Measurements from ENCODE around the gene ATP9A. TPM values are rescaled to one million over a fixed set of nuclear protein-coding genes. Genes with fewer than 3 reads are reported as not detected.

Gene ATP9A
- total and polyA plus RNA-seq, 2 of the 8 experiments (the other 6 are each of a cell fraction or from before 2014, with no cell fraction given), result 5.0 to 6.4 TPM

GRCh38 chr20:51760905-51761546 is 7.2 kb downstream of the ATP9A start:
- Histone ChIP-seq H3K23ac (ENCODE audit: insufficient read length) (no peak overlapping the region), H3K4me2 (ENCODE audit: insufficient read depth in 1 of 2, low read depth in 2 of 2, low read length in 2 of 2) (no peak overlapping the region), H2AK5ac (ENCODE audit: low read depth, low read length) (no peak overlapping the region), H2BK20ac (ENCODE audit: low read length) (no peak overlapping the region), H3K4me3 (ENCODE audit: extremely low read depth in 1 of 4, insufficient read depth in 2 of 4, low read depth in 3 of 4, low read length in 4 of 4) (no peak overlapping the region), H3K4me1 (replicated peaks in 1 of 4; ENCODE audit: control insufficient read depth in 3 of 4, insufficient read depth in 4 of 4, low read length in 3 of 4) (0 out of 7 replicates have a peak, but pooled peaks cover 0 to 2% (median 0%) of the 10 kb centered on the region in 4 experiments), H3K18ac (ENCODE audit: extremely low read depth, low read length) (no peak overlapping the region), H2BK15ac (ENCODE audit: low read length) (no peak overlapping the region), H3K4ac (replicated peaks; ENCODE audit: insufficient read length, low read depth, low read length) (no peak overlapping the region), H3K79me2 (ENCODE audit: control insufficient read depth in 1 of 2, insufficient read depth in 2 of 2, low read length in 2 of 2) (no peaks in the 10 kb centered on the region), H4K5ac (ENCODE audit: insufficient read length, low read depth, low read length) (no peak overlapping the region), H3K9me3 (ENCODE audit: insufficient read depth in 2 of 2, low read depth in 1 of 2, low read length in 1 of 2) (no peaks in the 10 kb centered on the region; a peak in 1 of 4 replicates), H3K79me1 (ENCODE audit: low read depth, low read length) (no peaks in the 10 kb centered on the region), H3K14ac (ENCODE audit: insufficient read length) (no peak overlapping the region), H2BK120ac (replicated peaks; ENCODE audit: low read depth, low read length) (no peak overlapping the region), H2BK12ac (ENCODE audit: low read depth, low read length) (no peak overlapping the region), H2AFZ (ENCODE audit: low read length) (no peak overlapping the region), H3K56ac (replicated peaks; ENCODE audit: insufficient read length, low read depth, low read length) (no peak overlapping the region), H3K27ac (ENCODE audit: low read depth, low read length) (no peak overlapping the region), H3K27me3 (replicated peaks in 1 of 4; ENCODE audit: control insufficient read depth in 3 of 4, extremely low read depth in 1 of 4, insufficient read depth in 3 of 4, low read length in 3 of 4) (no peaks in the 10 kb centered on the region), H4K20me1 (replicated peaks in 1 of 2; ENCODE audit: control insufficient read depth in 1 of 2, insufficient read depth in 2 of 2, low read length in 2 of 2) (no peaks in the 10 kb centered on the region), H4K8ac (ENCODE audit: extremely low read depth, insufficient read depth, low read length) (no peak overlapping the region), H3K9ac (replicated peaks in 1 of 4; ENCODE audit: extremely low read depth in 1 of 4, low read depth in 3 of 4, low read length in 3 of 4) (no peak overlapping the region), H3K36me3 (ENCODE audit: control insufficient read depth in 2 of 4, insufficient read depth in 4 of 4, low read length in 3 of 4) (no peaks in the 10 kb centered on the region), H4K91ac (replicated peaks; ENCODE audit: insufficient read length, low read length) (no peak overlapping the region), H2BK5ac (ENCODE audit: low read depth, low read length) (no peak overlapping the region), H3K23me2 (ENCODE audit: low read depth, low read length) (no peaks in the 10 kb centered on the region)
- CTCF ChIA-PET (ENCODE audit: partially characterized antibody), result no interaction called here
- TF ChIP-seq TBP (IDR thresholded peaks at IDR 0.05; ENCODE audit: low read depth, low read length), result no peak
- no peak for TF ChIP-seq KDM4A (IDR thresholded peaks at IDR 0.05; ENCODE audit: low read depth, low read length, severe bottlenecking)
- TF ChIP-seq BACH1 (IDR thresholded peaks at IDR 0.05; ENCODE audit: low read length), result no peak
- no peak for TF ChIP-seq MAX (IDR thresholded peaks at IDR 0.05)
- no peak for TF ChIP-seq POLR2A (IDR thresholded peaks at IDR 0.05; ENCODE audit: control extremely low read depth in 1 of 2, low read depth in 2 of 2, low read length in 2 of 2)
- TF ChIP-seq NRF1 (IDR thresholded peaks at IDR 0.05; ENCODE audit: low read depth, low read length), result no peak
- TF ChIP-seq HDAC6 (IDR thresholded peaks at IDR 0.05; ENCODE audit: low read depth, low read length), result no peak
- TF ChIP-seq TCF12 (IDR thresholded peaks at IDR 0.05; ENCODE audit: low read depth, low read length), result no peak
- 82% methylated on average over 14 of the region's 14 CpGs; no CpG with 5 or more reads in 1 of the 2 experiments for WGBS, 2 experiments (ENCODE audit: extremely low coverage in 1 of 2, insufficient coverage in 1 of 2, insufficient read length in 1 of 2, insufficient replicate concordance in 2 of 2, low coverage in 1 of 2, low lambda C conversion rate in 2 of 2, missing lambda C conversion rate in 1 of 2)
- POLR2A ChIA-PET (ENCODE audit: partially characterized antibody), result interaction anchor here (0.9 kb wide), 1 partner anchor 13 kb away, joined by 3 read pairs; no protein-coding TSS in a partner anchor
- DNase-seq (ENCODE audit: low read depth in 1 of 2, low spot score in 2 of 2), result peak in 1 of 2 experiments; percentile 23
- FAIRE-seq, result no peak

Measured in H1 (cell line).